ENCODE data around the gene FBXO3. TPM values are rescaled to one million over a fixed set of nuclear protein-coding genes. Genes with fewer than 3 reads are reported as not detected.
"Not testable (repeated sequence)": the region's sequence is repeated elsewhere in the genome, so short reads cannot be mapped to it uniquely, and the experiment has no call there.

FBXO3 gene
- total RNA-seq: 34.8 TPM
- polyA plus RNA-seq (ENCODE audit: insufficient read depth in 1 of 8, insufficient read length in 8 of 8, low replicate concordance in 1 of 8): 10 to 100 TPM; 22.2 to 32.1 (median 25.1) TPM
- long read RNA-seq, donor 1, partial matches to known transcripts: 0 of 4 reads
- long read RNA-seq, donor 1, other reads (novel, unspliced or antisense): 0 of 4 reads
- long read RNA-seq, donor 2, partial matches to known transcripts: 0 of 2 reads
- long read RNA-seq, donor 2, other reads (novel, unspliced or antisense): 0 of 2 reads
- long read RNA-seq, donor 3, partial matches to known transcripts: 0 of 5 reads
- long read RNA-seq, donor 3, other reads (novel, unspliced or antisense): 0 of 5 reads
- long read RNA-seq, donor 4, partial matches to known transcripts: 0 of 3 reads
- long read RNA-seq, donor 4, other reads (novel, unspliced or antisense): 0 of 3 reads
- long read RNA-seq, donor 5, transcript FBXO3-201 (11 exons, 2,397 nt): major isoform, 11 of 14 reads
- long read RNA-seq, donor 5, partial matches to known transcripts: 0 of 14 reads
- long read RNA-seq, donor 5, other reads (novel, unspliced or antisense): 0 of 14 reads
- long read RNA-seq, donor 6, full-length matches to known transcripts: 9 of 9 reads
- long read RNA-seq, donor 6, partial matches to known transcripts: 0 of 9 reads
- long read RNA-seq, donor 6, other reads (novel, unspliced or antisense): 0 of 9 reads
- long read RNA-seq, donor 7, transcript FBXO3-201 (11 exons, 2,397 nt): major isoform, 7 of 7 reads
- long read RNA-seq, donor 7, partial matches to known transcripts: 0 of 7 reads
- long read RNA-seq, donor 7, other reads (novel, unspliced or antisense): 0 of 7 reads
- long read RNA-seq, donor 8, partial matches to known transcripts: 0 of 1 reads
- long read RNA-seq, donor 8, other reads (novel, unspliced or antisense): 0 of 1 reads
- long read RNA-seq, donor 9, partial matches to known transcripts: 0 of 3 reads
- long read RNA-seq, donor 9, other reads (novel, unspliced or antisense): 0 of 3 reads
- long read RNA-seq, donor 10, transcript FBXO3-201 (11 exons, 2,397 nt): major isoform, 8 of 9 reads
- long read RNA-seq, donor 10, partial matches to known transcripts: 0 of 9 reads
- long read RNA-seq, donor 10, other reads (novel, unspliced or antisense): 0 of 9 reads
- long read RNA-seq, donor 11, transcript FBXO3-201 (11 exons, 2,397 nt): major isoform, 7 of 7 reads
- long read RNA-seq, donor 11, partial matches to known transcripts: 0 of 7 reads
- long read RNA-seq, donor 11, other reads (novel, unspliced or antisense): 0 of 7 reads

GRCh38 chr11:33773987-33774735 is at the start of gene FBXO3:
Gene FBXO3, minus strand, starts transcription at chr11:33774520. Its CDS starts 23 bp downstream, at chr11:33774497.
- under 1% methylated on average over 55 of the region's 64 CpGs for WGBS (ENCODE audit: insufficient coverage)
- H3K4me1 ChIP-seq (ENCODE audit: control insufficient read depth, insufficient read depth, low read length): peaks cover 26% of the 10 kb centered on the region
- peak; percentile 91 for DNase-seq
- peak within 1 kb of the TSS; percentile 80 for H3K27ac ChIP-seq (ENCODE audit: low read length)
- no peaks in the 10 kb centered on the region for H3K9me3 ChIP-seq (replicated peaks; ENCODE audit: control insufficient read depth, low read depth, low read length)
- H3K27me3 ChIP-seq (ENCODE audit: control insufficient read depth, insufficient read depth, low read length): peaks cover 22% of the 10 kb centered on the region
- peak within 1 kb of the TSS; percentile 94 for H3K4me3 ChIP-seq (ENCODE audit: low read length)
- peaks cover 8% of the 10 kb centered on the region for H3K36me3 ChIP-seq (ENCODE audit: control insufficient read depth, insufficient read depth, low read length)

- no CpG with 5 or more reads among the region's 3 CpGs for WGBS (ENCODE audit: insufficient coverage)
- H3K4me1 ChIP-seq (ENCODE audit: control insufficient read depth, insufficient read depth, low read length); H3K9me3 ChIP-seq (replicated peaks; ENCODE audit: control insufficient read depth, low read depth, low read length); DNase-seq; H3K4me3 ChIP-seq (ENCODE audit: low read length); H3K27ac ChIP-seq (ENCODE audit: low read length); H3K36me3 ChIP-seq (ENCODE audit: control insufficient read depth, insufficient read depth, low read length): not testable (repeated sequence)
- H3K27me3 ChIP-seq (ENCODE audit: control insufficient read depth, insufficient read depth, low read length): peaks cover 39% of the 10 kb centered on the region
These were observed 48.7 kb upstream of the FBXO3 start for GRCh38 chr11:33822981-33823380.

GRCh38 chr11:33819278-33820035 is 45.1 kb upstream of the FBXO3 start:
- Histone ChIP-seq H3K4me3 (ENCODE audit: low read length) (no peak overlapping the region), H3K27me3 (ENCODE audit: control insufficient read depth, insufficient read depth, low read length) (peaks cover 27% of the 10 kb centered on the region), H3K36me3 (ENCODE audit: control insufficient read depth, insufficient read depth, low read length) (no peaks in the 10 kb centered on the region), H3K4me1 (ENCODE audit: control insufficient read depth, insufficient read depth, low read length) (no peaks in the 10 kb centered on the region), H3K27ac (ENCODE audit: low read length) (no peak overlapping the region), H3K9me3 (replicated peaks; ENCODE audit: control insufficient read depth, low read depth, low read length) (no peaks in the 10 kb centered on the region)
- no peak for DNase-seq
- 60% methylated on average over 16 of the region's 16 CpGs for WGBS (ENCODE audit: insufficient coverage)

- H3K4me1 ChIP-seq (ENCODE audit: control insufficient read depth, insufficient read depth, low read length): no peaks in the 10 kb centered on the region
- H3K4me3 ChIP-seq (ENCODE audit: low read length): no peak overlapping the region
- H3K27me3 ChIP-seq (ENCODE audit: control insufficient read depth, insufficient read depth, low read length): peaks cover 4% of the 10 kb centered on the region
- no peaks in the 10 kb centered on the region for H3K9me3 ChIP-seq (replicated peaks; ENCODE audit: control insufficient read depth, low read depth, low read length)
- WGBS (ENCODE audit: insufficient coverage): 22% methylated on average over 10 of the region's 12 CpGs
- H3K27ac ChIP-seq (ENCODE audit: low read length): no peak overlapping the region
- DNase-seq: peak; percentile 84
- H3K36me3 ChIP-seq (ENCODE audit: control insufficient read depth, insufficient read depth, low read length): no peaks in the 10 kb centered on the region
These were observed 34.0 kb upstream of the FBXO3 start for GRCh38 chr11:33808228-33808828.

GRCh38 chr11:33804471-33804870 is 30.2 kb upstream of the FBXO3 start:
- H3K27ac ChIP-seq (ENCODE audit: low read length): no peak overlapping the region
- no CpG with 5 or more reads among the region's 2 CpGs for WGBS (ENCODE audit: insufficient coverage)

GRCh38 chr11:33802194-33802950 is 28.1 kb upstream of the FBXO3 start:
- H3K27me3 ChIP-seq (ENCODE audit: control insufficient read depth, insufficient read depth, low read length): peaks cover 22% of the 10 kb centered on the region
- H3K27ac ChIP-seq (ENCODE audit: low read length): no peak overlapping the region
- 0% methylated on average over 10 of the region's 18 CpGs for WGBS (ENCODE audit: insufficient coverage)
- peaks cover 10% of the 10 kb centered on the region for H3K4me1 ChIP-seq (ENCODE audit: control insufficient read depth, insufficient read depth, low read length)
- no peaks in the 10 kb centered on the region for H3K36me3 ChIP-seq (ENCODE audit: control insufficient read depth, insufficient read depth, low read length)
- DNase-seq: peak; percentile 90
- H3K4me3 ChIP-seq (ENCODE audit: low read length): peak overlapping the region; percentile 30
- H3K9me3 ChIP-seq (replicated peaks; ENCODE audit: control insufficient read depth, low read depth, low read length): no peaks in the 10 kb centered on the region

More at GRCh38 chr11:33804471-33804870, 30.2 kb upstream of the FBXO3 start:
- no peaks in the 10 kb centered on the region for H3K9me3 ChIP-seq (replicated peaks; ENCODE audit: control insufficient read depth, low read depth, low read length)
- H3K36me3 ChIP-seq (ENCODE audit: control insufficient read depth, insufficient read depth, low read length): no peaks in the 10 kb centered on the region
- H3K4me3 ChIP-seq (ENCODE audit: low read length): no peak overlapping the region
- peaks cover 10% of the 10 kb centered on the region for H3K4me1 ChIP-seq (ENCODE audit: control insufficient read depth, insufficient read depth, low read length)
- no peak for DNase-seq
- H3K27me3 ChIP-seq (ENCODE audit: control insufficient read depth, insufficient read depth, low read length): peaks cover 24% of the 10 kb centered on the region

- Histone ChIP-seq H3K27me3 (ENCODE audit: control insufficient read depth, insufficient read depth, low read length) (peaks cover 21% of the 10 kb centered on the region), H3K27ac (ENCODE audit: low read length) (no peak overlapping the region), H3K9me3 (replicated peaks; ENCODE audit: control insufficient read depth, low read depth, low read length) (no peaks in the 10 kb centered on the region), H3K4me3 (ENCODE audit: low read length) (no peak overlapping the region), H3K4me1 (ENCODE audit: control insufficient read depth, insufficient read depth, low read length) (peaks cover 10% of the 10 kb centered on the region), H3K36me3 (ENCODE audit: control insufficient read depth, insufficient read depth, low read length) (no peaks in the 10 kb centered on the region)
- DNase-seq: no peak
- WGBS (ENCODE audit: insufficient coverage): 33% methylated on average over 6 of the region's 7 CpGs
These were observed 27.5 kb upstream of the FBXO3 start for GRCh38 chr11:33801821-33802193.

GRCh38 chr11:33797879-33798278 is 23.6 kb upstream of the FBXO3 start:
- no peak for DNase-seq
- WGBS (ENCODE audit: insufficient coverage): no CpG with 5 or more reads among the region's 3 CpGs
- H3K4me1 ChIP-seq (ENCODE audit: control insufficient read depth, insufficient read depth, low read length): peaks cover 10% of the 10 kb centered on the region
- no peak overlapping the region for H3K27ac ChIP-seq (ENCODE audit: low read length)
- H3K4me3 ChIP-seq (ENCODE audit: low read length): no peak overlapping the region
- no peaks in the 10 kb centered on the region for H3K36me3 ChIP-seq (ENCODE audit: control insufficient read depth, insufficient read depth, low read length)
- H3K27me3 ChIP-seq (ENCODE audit: control insufficient read depth, insufficient read depth, low read length): peaks cover 24% of the 10 kb centered on the region
- H3K9me3 ChIP-seq (replicated peaks; ENCODE audit: control insufficient read depth, low read depth, low read length): no peaks in the 10 kb centered on the region

All from muscle of leg (tissue), 16 donors.